Femur (tissue), 1 donor: ENCODE results near the gene EML6.

Experiments used
- DNase-seq: peaks from one replicate; pipeline ENCODE4 v3.0.0-alpha.2; 2017

The EML6 gene

DNA sequence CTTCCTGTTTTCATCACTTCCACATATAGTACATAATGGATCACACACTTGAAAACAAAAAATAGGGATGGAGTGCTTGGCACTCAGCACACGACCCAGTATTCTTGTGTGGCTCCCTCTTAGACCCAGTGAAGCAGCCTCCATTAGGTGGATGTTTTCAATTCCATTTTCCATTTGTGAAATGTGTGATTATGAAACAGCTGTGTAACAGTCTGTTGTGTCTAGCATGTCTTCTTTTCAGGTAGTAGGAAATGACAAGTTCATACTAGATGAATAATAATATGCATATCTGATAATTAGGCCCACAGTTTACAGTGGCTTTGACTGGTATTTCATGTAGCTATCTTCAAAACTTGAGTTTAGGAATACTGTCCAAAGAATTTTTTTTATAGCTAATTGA, 35.5 kb downstream of the EML6 start:
- DNase-seq, result no peak

DNA sequence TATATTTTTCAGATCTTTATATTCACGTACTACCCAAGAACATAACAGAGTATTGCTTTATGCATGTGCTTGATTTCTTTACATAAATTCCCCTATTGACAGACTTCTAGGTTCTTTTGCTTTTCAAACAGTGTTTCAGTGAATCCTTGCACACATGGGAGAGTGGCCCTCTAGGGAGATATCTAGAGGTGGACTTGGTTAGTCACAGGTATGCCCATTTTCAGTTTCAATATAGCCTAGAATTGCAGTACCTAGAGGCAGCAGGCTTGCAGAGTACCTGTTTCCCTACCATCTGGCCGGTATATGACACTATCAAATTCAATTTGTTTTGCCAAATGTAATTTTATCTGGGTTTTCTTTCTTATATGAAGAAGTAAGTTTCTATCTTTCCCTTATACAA, 36.8 kb downstream of the EML6 start:
- DNase-seq, result no peak

DNA sequence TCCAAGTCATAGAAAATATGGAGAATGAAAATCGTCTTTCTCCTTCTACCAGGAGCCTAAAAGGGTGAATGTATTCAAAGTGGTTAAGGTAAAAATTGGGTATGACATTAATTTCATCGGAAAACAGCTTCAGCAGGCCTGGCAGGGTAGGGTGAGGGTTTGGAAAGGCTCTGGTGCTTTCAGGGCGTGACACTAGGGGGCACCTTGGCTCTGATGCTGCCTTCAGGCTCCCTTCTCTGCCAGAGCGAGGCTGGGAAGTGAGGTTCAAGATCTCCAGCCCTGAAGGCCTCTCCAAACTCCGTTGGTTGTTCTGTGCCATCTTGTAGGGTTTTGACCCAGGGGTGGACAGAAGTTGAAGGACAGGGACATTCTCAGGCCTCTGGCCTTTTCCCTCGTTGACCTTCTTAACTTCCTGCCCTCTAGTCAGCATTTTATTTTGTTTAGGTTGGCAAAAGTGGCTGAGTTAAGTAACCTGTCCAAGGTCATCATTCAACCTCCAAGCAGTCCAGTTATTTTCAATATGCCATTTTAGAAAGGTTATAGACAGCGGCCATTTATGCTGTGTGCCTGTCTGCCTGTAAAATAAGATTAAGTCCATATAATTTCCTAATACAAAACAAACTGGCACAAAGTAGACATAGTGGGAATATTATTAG, 40.3 kb downstream of the EML6 start:
- DNase-seq, result no peak

DNA sequence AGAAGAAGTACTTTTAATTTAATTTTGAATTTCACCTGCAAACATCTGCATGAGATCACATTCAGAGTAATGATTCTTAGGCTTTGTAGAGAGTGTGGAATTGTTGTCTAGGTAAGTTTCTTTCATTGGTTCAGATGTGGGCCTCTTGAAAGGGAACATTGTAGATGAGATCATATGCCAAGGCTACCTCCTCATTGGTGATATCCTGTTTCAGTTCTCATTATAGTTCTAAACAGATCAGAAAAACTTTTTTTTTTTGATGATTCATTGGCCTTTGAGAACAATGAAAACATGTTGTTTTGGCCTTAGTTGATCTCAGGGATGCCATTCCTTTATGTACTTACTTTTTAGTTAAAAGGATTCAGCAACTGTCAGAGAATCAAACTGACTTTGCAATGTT, 44.5 kb downstream of the EML6 start:
- DNase-seq, result no peak

DNA sequence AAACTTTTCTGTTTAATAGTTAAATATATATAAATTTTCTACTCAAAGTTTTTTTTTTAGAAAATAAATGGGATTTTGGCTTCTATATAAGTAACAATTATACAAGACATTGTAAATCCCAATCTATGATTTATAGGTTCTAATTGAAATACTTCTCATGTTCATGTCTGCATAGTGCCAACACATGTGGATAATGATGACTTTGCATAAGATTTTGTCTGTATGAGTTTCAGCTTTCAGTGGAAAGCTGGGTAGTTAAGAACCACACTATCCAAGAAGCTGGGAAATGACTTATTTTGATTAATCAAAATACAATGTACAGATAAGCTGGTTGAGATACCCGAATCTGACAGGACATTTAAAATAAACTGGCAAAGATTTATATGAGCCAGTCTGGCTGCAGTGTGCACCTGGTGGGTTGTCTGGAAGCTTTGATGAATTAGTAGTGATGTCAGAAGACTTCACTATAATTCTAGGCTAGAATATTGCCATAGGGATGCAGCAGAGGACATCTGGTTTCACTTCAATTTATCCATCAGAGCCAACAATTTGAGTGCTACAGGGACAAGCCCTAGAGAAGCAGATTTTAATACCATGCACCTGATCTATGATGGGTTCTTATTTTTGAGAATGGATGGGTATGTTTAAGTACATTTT, 45.4 kb downstream of the EML6 start:
- no peak for DNase-seq

DNA sequence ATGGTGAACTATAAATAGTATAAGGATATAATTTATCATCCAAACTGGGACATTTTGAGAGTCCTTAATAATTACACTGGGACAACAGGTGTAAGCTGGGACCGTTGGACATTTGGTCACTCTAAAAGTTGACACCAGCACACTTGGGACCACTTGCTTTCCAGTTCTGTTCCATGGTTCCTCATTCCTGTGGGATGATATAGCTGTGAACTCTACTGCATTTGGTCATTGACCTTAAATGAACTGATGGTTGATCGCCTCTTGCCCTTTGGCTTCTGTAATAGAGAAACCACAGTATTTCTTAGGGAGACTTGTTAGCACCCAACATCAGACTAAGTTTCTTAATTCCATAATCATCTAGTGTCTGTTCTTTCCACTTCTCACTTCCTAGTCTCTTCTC, 46.7 kb downstream of the EML6 start:
- DNase-seq, result no peak

DNA sequence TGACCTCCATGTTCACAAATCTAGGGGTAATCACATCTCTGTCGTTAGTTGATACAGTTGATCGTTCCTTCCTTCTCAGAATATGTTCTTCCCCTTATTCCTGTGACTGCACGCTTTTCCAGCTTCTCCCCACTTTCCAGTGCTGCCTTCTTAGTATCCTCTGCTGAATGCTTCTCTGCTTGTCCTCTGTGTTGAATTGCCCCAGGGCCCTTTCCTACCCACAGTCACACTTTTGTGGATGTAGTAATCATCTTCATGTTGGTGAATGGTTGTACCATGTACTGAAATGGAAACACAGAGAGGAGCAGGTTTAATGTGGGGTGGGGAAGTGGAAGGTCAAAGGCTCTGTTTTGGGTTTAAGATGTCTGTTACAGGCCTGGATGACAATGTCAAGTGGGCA, 47.2 kb downstream of the EML6 start:
- DNase-seq, result no peak

DNA sequence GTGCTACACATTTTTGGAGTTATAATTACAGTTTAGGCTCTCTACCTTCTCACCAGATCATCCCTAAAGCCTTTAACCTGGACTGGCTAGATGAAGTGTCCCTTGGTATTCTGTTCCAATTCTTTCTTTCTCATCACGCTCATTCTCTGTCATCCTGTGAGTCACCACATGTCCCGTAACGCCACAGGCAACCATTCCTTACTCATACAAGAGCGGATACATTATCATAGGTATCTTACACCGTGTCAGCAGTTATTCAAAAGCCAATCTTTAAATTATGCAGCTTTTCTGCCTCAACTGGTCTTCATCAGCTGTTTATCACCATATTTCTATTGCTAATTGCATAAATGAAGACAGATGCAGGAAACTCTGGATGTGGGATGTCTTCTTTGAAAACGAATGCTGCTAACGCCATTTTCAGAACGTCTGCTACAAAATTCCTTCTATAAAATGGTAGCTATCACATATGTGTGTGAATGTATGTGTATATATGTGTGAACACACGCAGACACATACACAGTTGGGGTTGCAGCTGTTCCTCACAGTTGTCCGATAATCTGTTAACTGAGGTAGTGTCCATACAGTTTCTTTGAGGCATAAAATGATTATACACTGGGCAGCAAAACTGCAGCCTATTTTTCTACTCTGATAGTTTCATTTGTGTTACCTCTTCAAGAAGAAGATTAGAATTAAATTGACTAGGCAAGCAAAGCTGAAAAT, 47.9 kb downstream of the EML6 start:
- DNase-seq, result no peak

DNA sequence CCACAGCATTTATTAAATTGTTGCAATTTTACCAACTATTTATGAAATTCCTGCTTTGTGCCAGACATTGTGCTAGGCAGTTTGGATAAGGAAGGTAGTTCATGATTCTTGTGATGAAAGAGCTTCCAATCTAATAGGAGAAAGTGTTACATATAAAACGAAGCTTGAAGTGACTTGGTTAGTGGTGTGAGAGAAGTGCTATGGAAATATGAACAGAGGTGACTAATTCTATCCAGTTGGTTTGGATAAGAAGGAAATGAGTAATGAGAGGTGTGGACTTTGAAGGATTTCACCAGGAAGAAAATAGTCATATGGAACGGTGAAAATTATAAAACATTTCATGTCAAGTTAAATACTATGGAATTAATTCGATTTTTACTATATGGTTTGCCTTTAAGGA, 48.6 kb downstream of the EML6 start:
- no peak for DNase-seq

DNA sequence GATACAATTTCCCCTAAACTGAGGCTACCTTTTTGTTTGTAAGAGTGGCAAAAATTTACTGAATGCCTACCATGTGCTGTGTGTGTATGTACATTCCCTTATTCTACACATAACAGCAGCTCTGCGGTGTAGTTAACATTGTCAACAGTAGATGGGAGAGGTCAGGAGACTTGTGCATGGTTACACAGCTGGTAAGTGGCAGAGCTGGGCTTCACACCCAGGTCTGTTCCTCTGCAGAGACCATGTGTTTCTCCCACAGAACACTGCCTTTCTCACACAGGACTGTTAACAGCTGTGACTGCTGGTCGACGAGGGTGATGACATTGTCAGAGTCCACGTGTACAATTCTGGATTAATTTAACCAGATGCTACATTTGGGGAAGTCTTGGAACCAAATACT, 49.1 kb downstream of the EML6 start:
- DNase-seq, result no peak

DNA sequence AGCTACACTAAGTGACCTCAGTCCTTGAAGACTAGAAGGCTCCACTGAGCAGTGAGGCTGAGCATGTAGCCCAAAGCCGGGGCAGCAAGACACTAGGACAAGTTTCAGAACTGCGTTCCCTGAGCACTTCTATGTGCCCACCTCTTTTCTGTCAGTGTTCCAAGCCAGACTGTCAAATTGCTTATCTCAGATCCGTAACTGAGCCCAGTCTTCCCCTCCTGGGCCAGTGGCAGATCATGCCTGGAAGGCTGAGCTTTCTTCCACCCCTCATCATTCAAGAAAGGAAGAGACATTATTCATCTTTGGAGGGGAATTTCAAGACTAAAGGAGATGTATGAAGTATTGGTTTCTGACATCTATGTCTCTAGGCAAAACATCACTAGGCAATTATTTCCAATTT, 49.8 kb downstream of the EML6 start:
- DNase-seq, result no peak

DNA sequence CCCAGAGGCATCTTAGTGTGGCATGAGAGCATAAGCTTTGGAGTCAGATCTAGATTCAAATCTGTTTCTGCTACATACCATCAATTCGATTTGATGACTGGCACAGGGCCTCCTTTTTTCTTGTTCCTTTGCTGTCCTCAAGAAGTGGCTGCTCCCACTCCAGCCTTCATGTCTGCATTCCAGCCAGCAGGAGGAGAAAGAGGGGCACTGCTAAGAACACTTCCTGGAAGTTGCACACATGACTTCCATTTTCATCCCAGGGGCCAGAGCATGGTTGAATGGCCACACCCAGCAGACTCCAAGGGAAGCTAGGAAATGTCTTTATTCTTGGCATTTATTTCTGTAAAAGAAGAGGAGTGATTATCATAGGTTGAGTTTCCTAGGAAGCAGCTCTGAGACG, 50.4 kb downstream of the EML6 start:
- no peak for DNase-seq

DNA sequence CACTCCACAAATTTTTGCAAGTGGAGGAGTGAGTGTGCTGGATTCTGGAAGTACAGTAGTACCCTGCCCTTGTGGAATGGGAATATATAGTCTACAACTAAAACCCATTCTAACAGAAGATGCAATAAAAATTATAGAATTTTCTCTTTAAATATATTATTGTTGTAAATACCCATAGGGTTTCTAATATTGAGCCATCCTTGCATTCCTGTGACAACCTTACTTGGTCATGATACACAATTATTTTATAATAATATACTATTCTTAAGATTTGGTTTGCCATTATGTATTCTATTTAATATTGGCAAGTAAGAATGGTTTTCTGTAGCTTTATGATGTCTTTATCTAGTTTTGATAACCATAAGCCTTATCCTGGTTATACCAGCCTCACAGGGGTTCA, 52.2 kb downstream of the EML6 start:
- DNase-seq, result no peak

DNA sequence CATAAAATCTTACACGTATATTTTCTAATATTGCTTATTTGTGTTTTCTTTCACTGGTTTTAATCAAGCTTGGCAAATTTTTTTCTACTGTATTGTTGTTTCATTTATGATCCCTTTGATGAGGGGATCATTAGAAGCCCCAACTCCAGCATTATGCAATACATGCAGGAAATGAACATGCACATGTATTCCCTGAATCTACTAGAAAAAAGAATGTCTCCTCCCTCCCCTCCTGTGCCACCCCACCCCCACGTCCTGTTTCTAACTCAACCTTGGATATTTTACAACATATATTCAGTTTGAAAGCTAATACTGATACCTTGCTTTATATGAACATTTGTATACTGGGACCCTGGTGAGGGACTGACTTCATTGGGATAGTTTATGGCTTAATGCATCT, 53.0 kb downstream of the EML6 start:
- DNase-seq, result no peak

DNA sequence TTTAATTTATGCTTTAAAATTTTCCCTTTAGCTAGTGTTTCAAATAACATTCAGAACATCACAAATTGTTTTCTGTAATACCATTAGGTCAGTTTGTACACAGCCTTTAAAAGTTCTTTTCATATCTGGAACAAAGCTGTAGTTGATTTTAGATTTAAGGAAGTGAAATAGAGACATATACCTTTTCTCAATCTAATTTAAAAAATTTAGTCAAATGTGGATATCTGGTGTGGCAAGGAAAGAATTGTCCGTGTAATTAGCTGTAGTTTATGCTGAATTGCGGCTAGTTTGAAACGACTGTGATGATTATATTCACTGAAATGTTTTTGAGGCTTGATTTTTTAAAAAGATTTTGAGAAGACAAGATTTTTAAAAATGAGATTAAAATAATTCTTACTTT, 59.9 kb downstream of the EML6 start:
- no peak for DNase-seq

DNA sequence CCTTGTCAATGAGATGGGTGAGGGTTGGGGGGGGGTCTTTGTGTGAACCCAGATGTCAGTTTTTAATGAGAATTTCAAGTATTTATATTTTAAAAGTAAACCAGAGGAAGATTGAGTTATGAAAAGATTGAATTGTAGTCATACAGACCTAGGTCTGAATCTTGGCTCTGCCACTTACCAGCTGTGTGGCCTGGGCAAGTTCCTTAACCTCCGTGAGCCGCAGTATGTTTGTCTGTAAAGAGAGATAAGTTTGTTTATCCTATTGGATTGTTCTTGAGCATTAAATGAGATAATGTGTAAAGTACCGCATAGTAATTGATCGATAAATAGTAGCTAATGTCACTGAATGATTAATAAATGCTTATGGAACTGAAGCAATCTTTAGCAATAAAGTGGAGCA, 63.8 kb downstream of the EML6 start:
- DNase-seq, result no peak

DNA sequence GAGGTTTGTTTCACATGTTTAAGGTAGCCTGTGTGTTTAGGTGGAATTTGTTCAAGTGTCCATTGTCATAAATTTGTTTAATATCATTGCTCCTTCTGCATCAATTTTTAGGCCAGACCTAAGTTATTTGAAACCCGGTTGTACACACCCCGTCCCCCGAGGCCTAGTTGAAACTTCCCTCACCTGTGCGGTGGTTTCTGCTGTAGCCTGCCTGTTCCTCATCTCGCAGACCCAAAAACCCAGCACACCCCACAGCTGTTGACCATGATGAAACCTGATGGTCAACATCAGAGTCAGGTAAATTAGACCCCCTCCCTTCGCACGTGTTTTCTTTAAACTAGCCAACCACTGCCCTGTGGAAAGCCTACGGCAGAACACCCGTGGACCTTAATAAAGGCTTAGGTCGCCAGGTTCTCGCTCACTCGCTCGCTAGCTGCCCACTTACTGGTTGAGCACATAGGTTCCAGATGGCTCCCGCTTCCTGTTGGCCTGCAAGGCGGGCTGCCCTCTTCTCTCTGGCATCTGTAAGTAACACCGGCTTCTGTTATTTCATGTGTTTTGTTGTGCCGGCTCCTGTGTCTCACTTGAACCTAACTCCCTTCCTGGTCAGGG, 64.4 kb downstream of the EML6 start:
- DNase-seq, result no peak

DNA sequence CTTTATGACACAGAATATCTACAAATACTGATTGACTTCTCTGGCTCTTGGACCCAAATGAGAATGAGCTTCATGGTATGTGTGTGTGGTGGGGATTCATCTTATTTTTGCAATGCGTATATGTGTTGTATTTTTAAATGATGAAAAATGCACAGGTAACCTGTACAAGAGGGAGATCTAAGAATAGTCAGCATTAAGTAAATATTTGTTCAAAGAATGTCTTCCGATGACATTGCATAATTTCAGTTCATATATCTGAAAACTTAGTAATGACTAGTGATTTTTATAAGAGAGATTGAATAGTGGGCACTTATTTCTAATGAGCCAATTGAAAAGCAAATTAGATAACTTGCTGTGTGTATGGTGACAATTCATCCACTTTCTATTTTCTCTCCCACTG, 66.4 kb downstream of the EML6 start:
- no peak for DNase-seq

DNA sequence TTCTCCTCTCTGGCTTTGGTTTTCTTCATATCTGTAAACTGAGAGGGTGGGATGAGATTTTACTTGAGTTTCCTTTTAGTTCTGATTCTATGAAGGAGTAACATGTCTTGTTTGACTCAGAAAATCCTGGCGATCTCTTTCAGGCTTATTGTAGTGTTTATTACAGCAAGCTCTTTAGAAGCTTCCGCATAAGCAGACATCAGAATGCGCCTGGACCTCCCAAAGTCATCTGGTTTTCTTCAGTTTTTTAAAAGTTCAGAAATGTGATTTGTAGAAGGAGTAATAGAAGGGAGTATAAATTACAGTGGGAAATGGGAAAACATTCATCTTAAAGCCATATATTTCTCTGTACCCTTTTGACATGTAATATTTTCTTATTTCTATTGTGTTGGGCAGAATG, 68.4 kb downstream of the EML6 start:
- DNase-seq, result no peak

DNA sequence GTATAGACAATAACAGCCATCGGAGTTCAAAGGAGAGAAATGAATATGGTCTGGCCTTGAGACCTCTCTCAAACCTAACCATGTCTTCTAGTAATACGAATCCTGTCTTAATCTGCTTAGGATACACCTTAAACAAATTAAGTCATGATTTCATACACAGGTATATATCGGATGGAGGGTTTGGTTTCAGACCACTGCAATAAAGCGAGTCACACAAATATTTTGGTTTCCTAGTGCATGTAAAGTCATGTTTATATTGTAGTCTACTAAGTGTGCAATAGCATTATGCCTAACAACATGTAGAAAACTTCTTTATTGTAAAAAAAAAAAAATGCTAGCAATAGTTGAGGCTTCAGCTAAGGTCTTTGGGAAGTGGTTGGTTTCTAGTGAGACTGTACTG, 73.8 kb downstream of the EML6 start:
- no peak for DNase-seq

DNA sequence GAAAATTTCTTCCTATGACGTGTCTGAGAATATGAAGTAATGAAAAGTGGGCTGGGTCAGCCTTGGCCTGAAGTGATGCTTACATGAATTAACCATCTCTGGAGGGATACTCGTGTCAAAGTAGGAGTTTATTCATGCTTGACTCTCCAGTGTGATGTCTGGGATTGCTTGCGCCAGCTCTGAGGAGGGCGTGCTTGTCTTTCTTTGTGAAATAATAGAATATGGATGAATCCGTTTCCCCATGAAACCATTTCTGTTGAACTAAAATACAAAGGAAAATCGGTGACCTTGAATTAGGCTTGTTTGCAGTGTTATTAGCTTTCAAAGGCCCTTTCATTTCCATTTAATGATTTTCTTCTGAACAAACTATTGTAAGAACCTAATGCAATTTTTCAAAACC, 77.9 kb downstream of the EML6 start:
- DNase-seq, result no peak

DNA sequence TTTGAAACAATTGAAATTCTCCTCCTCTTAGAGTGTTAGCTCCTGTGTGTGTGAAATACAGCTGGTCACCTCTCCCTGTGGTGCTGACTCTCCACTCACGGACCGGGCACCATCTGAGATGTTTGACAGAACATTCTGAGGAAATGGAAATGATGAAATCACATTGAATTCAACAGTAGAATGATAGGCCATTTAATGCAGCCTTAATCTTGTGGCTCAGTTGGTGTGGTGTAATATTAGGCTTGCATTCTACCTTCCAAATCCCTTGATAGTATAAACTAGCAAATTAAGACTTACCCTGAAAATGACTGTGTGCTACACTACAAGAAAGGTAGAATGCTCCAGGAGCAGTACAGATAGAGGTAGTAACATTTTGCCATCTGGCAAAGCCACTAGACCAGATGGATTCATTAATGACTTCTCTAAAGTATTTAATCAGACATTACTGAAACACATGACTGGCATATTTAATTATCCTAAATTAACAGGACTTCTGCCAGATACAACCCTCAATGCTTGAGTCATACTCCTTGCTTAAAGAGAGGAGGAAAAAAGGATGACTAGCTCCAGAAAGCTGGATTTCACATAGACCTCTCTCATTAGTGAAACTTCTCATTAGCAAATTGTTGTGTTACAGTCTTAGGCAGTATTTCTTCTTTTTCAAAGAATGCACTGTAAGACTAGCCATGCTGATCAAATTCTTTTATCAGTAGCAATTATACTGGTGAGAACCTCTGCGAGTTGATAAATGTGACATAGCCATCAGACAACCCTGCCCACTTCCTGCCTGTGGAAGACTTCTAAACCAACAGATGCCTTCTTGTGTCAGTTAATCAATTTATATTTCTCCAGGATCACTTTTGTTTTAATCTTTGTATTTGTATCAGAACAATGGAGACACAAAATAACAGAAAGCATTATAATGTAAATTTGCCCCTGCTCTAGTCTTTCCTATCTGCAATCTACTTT, 80.6 kb downstream of the EML6 start:
- DNase-seq, result no peak

DNA sequence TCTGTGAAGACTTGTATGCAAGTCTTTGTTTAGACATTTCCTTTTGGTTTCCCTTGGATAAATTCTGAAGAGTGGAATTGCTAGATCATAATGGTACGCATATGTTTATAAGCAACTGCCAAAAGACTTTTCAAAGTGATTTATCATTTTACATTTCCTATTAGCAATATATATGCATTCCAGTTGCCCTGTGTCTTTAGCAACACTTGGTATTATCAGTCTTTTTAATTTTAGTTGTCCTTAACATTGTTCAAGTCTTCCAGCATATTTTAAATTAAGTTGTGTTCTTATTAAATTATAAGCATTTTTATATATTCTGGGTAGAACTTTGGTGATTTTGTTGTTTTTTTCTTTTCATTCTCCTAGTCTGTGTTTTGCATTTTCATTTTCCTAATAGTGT, 81.8 kb downstream of the EML6 start:
- no peak for DNase-seq
